ENCODE data around the gene LGALS14.
A peak's percentile ranks its signal among the peaks of the same experiment; 100 is the strongest.
"Not testable (repeated sequence)": the region's sequence is repeated elsewhere in the genome, so short reads cannot be mapped to it uniquely, and the experiment has no call there.

LGALS14 gene

GRCh38 chr19:39696387-39696786 lies 7.9 kb upstream of the LGALS14 start:
- DNase-seq: no peak

- DNase-seq: no peak
Observed at GRCh38 chr19:39698535-39698934, 5.7 kb upstream of the LGALS14 start.

GRCh38 chr19:39701291-39701690 lies 3.0 kb upstream of the LGALS14 start:
- no peak for DNase-seq

- peak; percentile 10 for DNase-seq
Observed at GRCh38 chr19:39705578-39706188, 1.4 kb downstream of the LGALS14 start.

- no peak for DNase-seq
Observed at GRCh38 chr19:39708594-39708993, 4.3 kb downstream of the LGALS14 start.

GRCh38 chr19:39709026-39709872 lies 5.0 kb downstream of the LGALS14 start:
- no peak for DNase-seq

- no peak for DNase-seq
Observed at GRCh38 chr19:39710333-39710890, 6.1 kb downstream of the LGALS14 start.

- DNase-seq: not testable (repeated sequence)
Observed at GRCh38 chr19:39720144-39720543, 15.9 kb downstream of the LGALS14 start.

GRCh38 chr19:39725995-39726394 lies 21.7 kb downstream of the LGALS14 start:
- no peak for DNase-seq

- no peak for DNase-seq
Observed at GRCh38 chr19:39727070-39727800, 23.0 kb downstream of the LGALS14 start.

- no peak for DNase-seq
Observed at GRCh38 chr19:39728040-39728439, 23.8 kb downstream of the LGALS14 start.

- no peak for DNase-seq
Observed at GRCh38 chr19:39729594-39729993, 25.3 kb downstream of the LGALS14 start.

GRCh38 chr19:39731685-39732084 lies 27.4 kb downstream of the LGALS14 start:
- no peak for DNase-seq

- no peak for DNase-seq
Observed at GRCh38 chr19:39733841-39734240, 29.6 kb downstream of the LGALS14 start.

- DNase-seq: no peak
Observed at GRCh38 chr19:39735688-39736087, 31.4 kb downstream of the LGALS14 start.

- DNase-seq: no peak
Observed at GRCh38 chr19:39736088-39736487, 31.8 kb downstream of the LGALS14 start.

GRCh38 chr19:39737351-39737750 lies 33.1 kb downstream of the LGALS14 start:
- DNase-seq: peak; percentile 11

- DNase-seq: no peak
Observed at GRCh38 chr19:39737891-39738290, 33.6 kb downstream of the LGALS14 start, which contains the start of gene CLC. Gene CLC (minus strand): TSS chr19:39738029. CDS start chr19:39737952, 77 bp downstream.

GRCh38 chr19:39738814-39739213 lies 34.5 kb downstream of the LGALS14 start:
- no peak for DNase-seq

- DNase-seq: no peak
Observed at GRCh38 chr19:39740395-39740794, 36.1 kb downstream of the LGALS14 start.

- DNase-seq: no peak
Observed at GRCh38 chr19:39745643-39746042, 41.4 kb downstream of the LGALS14 start.

- no peak for DNase-seq
Observed at GRCh38 chr19:39746836-39747529, 42.7 kb downstream of the LGALS14 start.

GRCh38 chr19:39749981-39750380 lies 45.7 kb downstream of the LGALS14 start:
- DNase-seq: no peak

Measured in CD4-positive, alpha-beta T cell treated with Interleukin-4 for 4 hours (primary cell).